ACC112 (cell line): ENCODE data around the gene IGSF21.
"Not testable (repeated sequence)": the region's sequence is repeated elsewhere in the genome, so short reads cannot be mapped to it uniquely, and the experiment has no call there.

Experiments
- H2AFZ ChIP-seq: fragments of 200-600 bp; sonication (generic); one replicate; pipeline ENCODE4 v1.6.0; 2017; ENCODE audit warnings: antibody characterized with exemption, low read length; ENCODE audit not compliant: unreplicated experiment
- H3K27ac ChIP-seq: fragments of 200-600 bp; sonication (generic); 2 replicates; pipeline ENCODE4 v1.5.1; 2014; ENCODE audit warnings: low read depth, mild to moderate bottlenecking, antibody characterized with exemption, low read length, moderate library complexity
- H3K27me3 ChIP-seq: fragments of 200-600 bp; sonication (generic); 2 replicates; pipeline ENCODE4 v1.6.1; 2014; ENCODE audit warnings: mild to moderate bottlenecking, antibody characterized with exemption, low read length, moderate library complexity, mixed read lengths; ENCODE audit not compliant: insufficient read depth
- H3K36me3 ChIP-seq: fragments of 200-600 bp; sonication (generic); 2 replicates; pipeline ENCODE4 v1.6.1; 2016; ENCODE audit warnings: mild to moderate bottlenecking, antibody characterized with exemption, low read length, moderate library complexity, mixed read lengths; ENCODE audit not compliant: insufficient read depth
- H3K4me1 ChIP-seq: fragments of 200-600 bp; sonication (generic); one replicate; pipeline ENCODE4 v1.6.1; 2016; ENCODE audit warnings: low read length, mixed read lengths; ENCODE audit not compliant: insufficient read depth, unreplicated experiment, control insufficient read depth
- H3K4me3 ChIP-seq: fragments of 200-600 bp; sonication (generic); 2 replicates; pipeline ENCODE4 v1.5.1; 2014; ENCODE audit warnings: mild to moderate bottlenecking, low read depth, low read length
- H3K79me2 ChIP-seq: fragments of 200-600 bp; sonication (generic); one replicate; pipeline ENCODE4 v1.6.0; 2016; ENCODE audit warnings: low read length; ENCODE audit not compliant: control insufficient read depth, unreplicated experiment, insufficient read depth

Gene IGSF21

GRCh38 chr1:18413541-18414305 lies 306.1 kb downstream of the IGSF21 start:
- H3K79me2 ChIP-seq, result no peaks in the 10 kb centered on the region
- H3K36me3 ChIP-seq, result no peaks in the 10 kb centered on the region
- no peaks in the 10 kb centered on the region for H3K4me1 ChIP-seq
- no peak overlapping the region for H3K27ac ChIP-seq
- H3K4me3 ChIP-seq, result no peak overlapping the region
- H3K27me3 ChIP-seq, result no peaks in the 10 kb centered on the region
- no peak overlapping the region for H2AFZ ChIP-seq

GRCh38 chr1:18414321-18414720 lies 306.7 kb downstream of the IGSF21 start:
- H3K79me2 ChIP-seq, result no peaks in the 10 kb centered on the region
- H3K27ac ChIP-seq, result no peak overlapping the region
- no peak overlapping the region for H2AFZ ChIP-seq
- no peak overlapping the region for H3K4me3 ChIP-seq
- H3K36me3 ChIP-seq, result no peaks in the 10 kb centered on the region
- no peaks in the 10 kb centered on the region for H3K27me3 ChIP-seq
- no peaks in the 10 kb centered on the region for H3K4me1 ChIP-seq

- Histone ChIP-seq H3K79me2 (no peaks in the 10 kb centered on the region), H3K27me3 (no peaks in the 10 kb centered on the region), H2AFZ (no peak overlapping the region), H3K36me3 (no peaks in the 10 kb centered on the region), H3K4me1 (no peaks in the 10 kb centered on the region), H3K27ac (no peak overlapping the region), H3K4me3 (no peak overlapping the region)
Measured at GRCh38 chr1:18414872-18415447, 307.4 kb downstream of the IGSF21 start.

GRCh38 chr1:18415448-18416027 lies 307.9 kb downstream of the IGSF21 start:
- H3K27ac ChIP-seq, result no peak overlapping the region

GRCh38 chr1:18416126-18416525 lies 308.5 kb downstream of the IGSF21 start:
- not testable (repeated sequence) for H3K27ac ChIP-seq, H3K36me3 ChIP-seq, H3K4me1 ChIP-seq, H2AFZ ChIP-seq, H3K27me3 ChIP-seq, H3K4me3 ChIP-seq, H3K79me2 ChIP-seq

More at GRCh38 chr1:18415448-18416027, 307.9 kb downstream of the IGSF21 start:
- no peak overlapping the region for H2AFZ ChIP-seq
- H3K36me3 ChIP-seq, result no peaks in the 10 kb centered on the region
- H3K27me3 ChIP-seq, result no peaks in the 10 kb centered on the region
- H3K4me1 ChIP-seq, result no peaks in the 10 kb centered on the region
- no peaks in the 10 kb centered on the region for H3K79me2 ChIP-seq
- no peak overlapping the region for H3K4me3 ChIP-seq

GRCh38 chr1:18417316-18418269 lies 310.0 kb downstream of the IGSF21 start:
- H3K27ac ChIP-seq, result no peak overlapping the region
- no peaks in the 10 kb centered on the region for H3K27me3 ChIP-seq
- no peak overlapping the region for H2AFZ ChIP-seq
- no peaks in the 10 kb centered on the region for H3K36me3 ChIP-seq
- H3K4me1 ChIP-seq, result no peaks in the 10 kb centered on the region
- no peak overlapping the region for H3K4me3 ChIP-seq
- H3K79me2 ChIP-seq, result no peaks in the 10 kb centered on the region

- Histone ChIP-seq H3K27ac (no peak overlapping the region), H3K27me3 (no peaks in the 10 kb centered on the region), H3K36me3 (no peaks in the 10 kb centered on the region), H2AFZ (no peak overlapping the region), H3K4me1 (no peaks in the 10 kb centered on the region), H3K4me3 (no peak overlapping the region), H3K79me2 (no peaks in the 10 kb centered on the region)
Measured at GRCh38 chr1:18419113-18419844, 311.7 kb downstream of the IGSF21 start.

GRCh38 chr1:18419845-18420184 lies 312.2 kb downstream of the IGSF21 start:
- no peaks in the 10 kb centered on the region for H3K79me2 ChIP-seq
- no peak overlapping the region for H2AFZ ChIP-seq
- no peaks in the 10 kb centered on the region for H3K4me1 ChIP-seq
- H3K36me3 ChIP-seq, result no peaks in the 10 kb centered on the region
- H3K4me3 ChIP-seq, result no peak overlapping the region
- H3K27me3 ChIP-seq, result no peaks in the 10 kb centered on the region
- no peak overlapping the region for H3K27ac ChIP-seq

GRCh38 chr1:18422076-18422777 lies 314.6 kb downstream of the IGSF21 start:
- H3K27me3 ChIP-seq, result no peaks in the 10 kb centered on the region
- no peak overlapping the region for H2AFZ ChIP-seq
- no peaks in the 10 kb centered on the region for H3K79me2 ChIP-seq
- H3K27ac ChIP-seq, result no peak overlapping the region
- H3K36me3 ChIP-seq, result no peaks in the 10 kb centered on the region
- no peak overlapping the region for H3K4me3 ChIP-seq
- H3K4me1 ChIP-seq, result no peaks in the 10 kb centered on the region
